ENCODE data around the gene SLC22A23.

The SLC22A23 gene, protein sequence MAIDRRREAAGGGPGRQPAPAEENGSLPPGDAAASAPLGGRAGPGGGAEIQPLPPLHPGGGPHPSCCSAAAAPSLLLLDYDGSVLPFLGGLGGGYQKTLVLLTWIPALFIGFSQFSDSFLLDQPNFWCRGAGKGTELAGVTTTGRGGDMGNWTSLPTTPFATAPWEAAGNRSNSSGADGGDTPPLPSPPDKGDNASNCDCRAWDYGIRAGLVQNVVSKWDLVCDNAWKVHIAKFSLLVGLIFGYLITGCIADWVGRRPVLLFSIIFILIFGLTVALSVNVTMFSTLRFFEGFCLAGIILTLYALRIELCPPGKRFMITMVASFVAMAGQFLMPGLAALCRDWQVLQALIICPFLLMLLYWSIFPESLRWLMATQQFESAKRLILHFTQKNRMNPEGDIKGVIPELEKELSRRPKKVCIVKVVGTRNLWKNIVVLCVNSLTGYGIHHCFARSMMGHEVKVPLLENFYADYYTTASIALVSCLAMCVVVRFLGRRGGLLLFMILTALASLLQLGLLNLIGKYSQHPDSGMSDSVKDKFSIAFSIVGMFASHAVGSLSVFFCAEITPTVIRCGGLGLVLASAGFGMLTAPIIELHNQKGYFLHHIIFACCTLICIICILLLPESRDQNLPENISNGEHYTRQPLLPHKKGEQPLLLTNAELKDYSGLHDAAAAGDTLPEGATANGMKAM

DNA sequence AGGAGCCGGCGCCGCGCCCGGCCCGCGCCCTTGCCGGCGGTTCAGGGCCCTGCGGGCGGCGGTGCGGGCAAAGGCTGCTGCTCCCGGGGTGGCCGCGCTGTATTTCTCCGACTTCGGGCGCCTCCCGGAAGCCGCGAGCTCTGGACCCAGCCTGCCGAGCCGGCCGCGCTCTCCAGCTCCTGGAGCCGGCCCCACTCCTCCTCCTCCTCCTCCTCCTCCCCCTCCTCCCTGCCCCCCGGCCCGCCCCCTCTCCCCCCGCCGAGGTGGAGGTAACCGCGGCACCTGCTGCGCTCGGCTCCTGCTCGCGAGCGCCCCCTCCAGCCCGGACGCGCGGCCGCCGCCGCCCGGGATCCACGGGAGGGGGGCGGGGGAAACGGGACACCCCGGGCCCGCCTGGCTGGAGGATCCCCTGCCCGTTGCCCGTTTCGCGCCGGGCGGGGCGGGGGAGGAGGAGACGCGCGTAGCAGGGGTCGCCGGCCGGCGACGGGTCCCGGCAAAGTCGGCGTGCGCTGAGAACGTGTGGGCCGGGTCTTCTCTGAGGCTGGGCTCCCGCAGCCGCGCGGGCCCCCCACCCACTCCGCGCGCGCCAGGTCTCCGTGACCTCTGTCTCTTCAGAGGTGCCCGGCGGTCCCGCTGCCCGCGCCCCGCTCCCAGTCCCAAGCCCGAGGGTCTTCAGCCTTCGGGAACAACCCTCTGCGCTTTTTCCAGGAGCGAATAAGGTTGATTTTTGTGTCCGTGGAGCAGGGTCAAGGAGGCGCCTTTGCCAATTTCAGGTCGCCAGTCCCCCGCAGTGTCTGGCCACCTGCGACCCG, at the start of gene SLC22A23:
Gene SLC22A23 (minus strand): TSS at position 153 of the 812 bp plus-strand sequence. CDS start 491 bp downstream, outside the sequence.
- Histone ChIP-seq H3K36me3 (no peaks in the 10 kb centered on the region), H3K4me1 (peaks cover 12 to 27% (median 21%) of the 10 kb centered on the region in 10 experiments; a peak in 19 of 20 replicates), H3K4me2 (peak within 1 kb of the TSS; percentile 98 to 100 (median 99)), H3K9me3 (replicated peaks in 1 of 11) (no peaks in the 10 kb centered on the region), H3K4me3 (peak within 1 kb of the TSS; percentile 71 to 82 (median 75)), H3K9ac (peak within 1 kb of the TSS; percentile 39 to 87 (median 70); a peak in 21 of 22 replicates), H3K27me3 (peaks cover 54 to 75% (median 70%) of the 10 kb centered on the region in 11 experiments), H3K27ac (peak within 1 kb of the TSS in 3 of 11 experiments; percentile 26 to 70 (median 59); a peak in 6 of 22 replicates), H4K20me1 (peaks cover 0 to 29% (median 23%) of the 10 kb centered on the region in 11 experiments; a peak in 18 of 22 replicates)
- no peak for TF ChIP-seq Cebpa-rat (IDR thresholded peaks at IDR 0.05)

DNA sequence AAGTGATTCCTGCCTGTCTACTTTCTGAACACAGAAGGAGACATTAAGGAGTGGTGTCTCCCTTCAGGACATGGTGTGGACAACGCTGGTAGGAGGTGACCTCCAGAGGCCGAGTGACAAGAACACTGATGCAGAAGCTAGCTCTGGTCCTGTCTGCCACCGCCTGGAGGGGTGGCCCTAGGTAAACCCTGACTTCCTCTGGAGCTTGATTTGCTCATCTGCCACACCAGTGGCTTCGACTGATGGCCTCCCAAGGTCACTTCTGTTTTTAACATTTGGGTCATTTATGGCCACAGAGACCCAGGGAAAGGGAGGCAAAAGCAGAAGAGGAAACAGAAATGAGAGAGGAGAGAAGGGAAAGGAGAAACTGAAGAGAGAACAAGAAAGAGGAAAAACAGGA, 49.4 kb upstream of the SLC22A23 start:
- H3K27me3 ChIP-seq, result no peaks in the 10 kb centered on the region
- no peak overlapping the region for H3K4me3 ChIP-seq
- peaks cover 0 to 63% (median 4%) of the 10 kb centered on the region in 10 experiments; a peak in 10 of 20 replicates for H3K4me1 ChIP-seq
- peak overlapping the region in 3 of 11 experiments; percentile 4 to 28 (median 17); a peak in 2 of 22 replicates for H3K27ac ChIP-seq
- no peaks in the 10 kb centered on the region for H4K20me1 ChIP-seq
- H3K9ac ChIP-seq, result no peak overlapping the region
- H3K9me3 ChIP-seq (replicated peaks in 1 of 11), result peaks cover 0 to 6% (median 0%) of the 10 kb centered on the region in 11 experiments; a peak in 1 of 22 replicates
- H3K4me2 ChIP-seq, result peak overlapping the region in 4 of 11 experiments; percentile 16 to 87 (median 74); a peak in 7 of 22 replicates
- no peaks in the 10 kb centered on the region for H3K36me3 ChIP-seq
- no peak for TF ChIP-seq Cebpa-rat (IDR thresholded peaks at IDR 0.05)

DNA sequence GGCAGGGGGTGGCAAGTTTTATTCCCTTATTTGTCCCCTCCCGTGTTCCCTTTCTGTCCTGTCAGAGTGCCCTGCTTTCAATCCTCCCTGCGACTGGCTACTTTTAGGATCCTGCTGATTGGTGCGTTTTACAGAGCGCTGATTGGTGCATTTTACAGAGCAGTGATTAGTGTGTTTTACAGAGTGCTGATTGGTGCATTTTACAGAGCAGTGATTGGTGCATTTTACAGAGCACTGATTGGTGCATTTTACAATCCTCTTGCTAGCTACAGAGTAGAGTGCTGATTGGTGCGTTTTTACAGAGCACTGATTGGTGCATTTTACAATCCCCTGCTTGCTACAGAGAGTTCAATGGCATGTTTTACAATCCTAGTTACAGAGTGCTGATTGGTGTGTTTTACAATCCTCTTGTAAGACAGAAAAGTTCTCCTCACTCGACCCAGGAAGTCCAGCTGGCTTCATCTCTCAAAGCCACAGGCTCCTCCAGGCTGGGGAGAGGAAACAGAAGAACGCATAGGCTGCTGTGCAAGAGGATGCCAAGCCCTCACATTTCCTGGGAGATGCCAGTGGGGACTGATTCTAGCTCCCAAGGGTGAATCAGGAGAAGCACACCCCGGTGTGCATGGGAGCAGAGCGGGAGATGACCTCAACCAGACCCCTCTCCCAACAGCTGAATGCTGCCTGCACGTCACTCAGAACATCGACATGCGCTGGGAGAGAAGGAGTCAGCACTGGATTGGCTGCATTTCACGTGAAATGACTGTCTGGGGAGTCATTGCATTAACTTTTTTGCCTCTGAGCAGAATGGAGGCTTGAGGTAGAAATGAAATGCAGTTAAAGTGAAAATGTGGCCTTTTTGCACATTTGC, 48.3 kb upstream of the SLC22A23 start:
- Histone ChIP-seq H3K36me3 (no peaks in the 10 kb centered on the region), H3K4me2 (peak overlapping the region in 3 of 11 experiments; percentile 67 to 87 (median 81); a peak in 6 of 22 replicates), H4K20me1 (no peaks in the 10 kb centered on the region), H3K9me3 (replicated peaks in 1 of 11) (peaks cover 0 to 6% (median 0%) of the 10 kb centered on the region in 11 experiments; a peak in 1 of 22 replicates), H3K27ac (peak overlapping the region in 2 of 11 experiments; percentile 17 to 28; a peak in 1 of 22 replicates), H3K4me1 (peaks cover 0 to 73% (median 4%) of the 10 kb centered on the region in 10 experiments; a peak in 10 of 20 replicates), H3K27me3 (no peaks in the 10 kb centered on the region), H3K9ac (no peak overlapping the region), H3K4me3 (no peak overlapping the region)
- TF ChIP-seq Cebpa-rat (IDR thresholded peaks at IDR 0.05), result no peak

DNA sequence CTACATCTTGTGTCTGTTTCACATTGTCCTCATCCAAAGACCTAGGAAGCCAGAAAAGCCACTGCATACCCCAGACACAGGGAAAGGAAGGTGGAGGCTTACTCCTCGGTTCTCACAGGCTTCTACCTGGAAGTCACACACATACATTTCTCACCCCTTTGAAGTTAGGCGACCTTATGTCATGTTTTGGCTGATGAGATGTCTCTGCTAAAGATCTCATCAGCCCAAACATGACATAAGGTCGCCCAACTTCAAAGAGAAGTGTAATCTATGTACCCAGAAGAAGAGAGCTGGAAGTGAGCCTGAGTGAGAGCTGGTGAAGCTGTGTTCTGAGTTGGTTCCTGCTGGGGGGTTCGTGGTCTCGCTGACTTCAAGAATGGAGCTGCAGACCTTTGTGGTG, 47.5 kb upstream of the SLC22A23 start:
- Histone ChIP-seq H4K20me1 (no peaks in the 10 kb centered on the region), H3K27ac (no peak overlapping the region), H3K27me3 (no peaks in the 10 kb centered on the region), H3K36me3 (no peaks in the 10 kb centered on the region), H3K9me3 (replicated peaks in 1 of 11) (peaks cover 0 to 6% (median 0%) of the 10 kb centered on the region in 11 experiments; a peak in 1 of 22 replicates), H3K9ac (no peak overlapping the region), H3K4me1 (peaks cover 0 to 73% (median 4%) of the 10 kb centered on the region in 10 experiments; a peak in 10 of 20 replicates), H3K4me3 (no peak overlapping the region), H3K4me2 (peak overlapping the region in 1 of 11 experiments; percentile 33; a peak in 1 of 22 replicates)
- TF ChIP-seq Cebpa-rat (IDR thresholded peaks at IDR 0.05), result no peak

DNA sequence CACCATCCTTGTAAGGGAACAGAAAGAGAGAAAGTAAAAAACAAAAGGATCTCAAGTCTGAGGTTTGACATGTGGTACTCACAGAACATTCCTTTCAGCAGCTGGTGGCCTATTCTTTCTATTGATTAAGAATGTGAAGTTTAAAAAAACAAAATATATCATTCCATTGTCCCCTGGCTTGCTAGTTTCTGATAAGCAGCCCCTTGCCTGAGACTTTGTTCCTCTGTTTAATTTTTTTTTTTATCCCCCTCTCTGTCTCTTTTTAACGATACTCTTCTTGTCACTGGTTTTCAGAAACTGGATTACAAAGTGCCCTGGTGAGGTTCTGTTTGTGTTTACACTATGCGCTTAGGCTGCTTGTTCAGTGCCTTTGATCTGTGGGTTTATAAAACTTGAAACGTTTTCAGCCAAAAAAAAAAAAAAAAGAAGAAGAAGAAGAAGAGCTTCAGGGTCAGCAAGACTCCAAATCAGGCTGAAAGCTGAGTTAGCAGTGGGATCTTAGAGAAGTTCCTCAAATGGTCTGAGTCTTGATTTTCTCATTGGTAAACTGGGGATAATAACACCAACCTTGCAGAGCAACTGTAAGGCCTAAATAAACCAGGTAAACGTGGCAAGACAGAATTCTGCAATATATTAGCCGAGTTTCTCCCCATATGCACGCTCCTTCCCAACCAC, 45.1 kb upstream of the SLC22A23 start:
- no peak overlapping the region for H3K4me3 ChIP-seq
- no peaks in the 10 kb centered on the region for H4K20me1 ChIP-seq
- peak overlapping the region in 2 of 11 experiments; percentile 19 to 53; a peak in 3 of 22 replicates for H3K9ac ChIP-seq
- H3K27ac ChIP-seq, result peak overlapping the region in 3 of 11 experiments; percentile 21 to 48 (median 48); a peak in 5 of 22 replicates
- TF ChIP-seq Cebpa-rat (IDR thresholded peaks at IDR 0.05), result no peak
- H3K4me2 ChIP-seq, result peak overlapping the region in 3 of 11 experiments; percentile 54 to 80 (median 79); a peak in 6 of 22 replicates
- no peaks in the 10 kb centered on the region for H3K27me3 ChIP-seq
- peaks cover 0 to 6% (median 0%) of the 10 kb centered on the region in 11 experiments; a peak in 1 of 22 replicates for H3K9me3 ChIP-seq (replicated peaks in 1 of 11)
- H3K36me3 ChIP-seq, result no peaks in the 10 kb centered on the region
- H3K4me1 ChIP-seq, result peaks cover 0 to 62% (median 2%) of the 10 kb centered on the region in 10 experiments; a peak in 10 of 20 replicates

DNA sequence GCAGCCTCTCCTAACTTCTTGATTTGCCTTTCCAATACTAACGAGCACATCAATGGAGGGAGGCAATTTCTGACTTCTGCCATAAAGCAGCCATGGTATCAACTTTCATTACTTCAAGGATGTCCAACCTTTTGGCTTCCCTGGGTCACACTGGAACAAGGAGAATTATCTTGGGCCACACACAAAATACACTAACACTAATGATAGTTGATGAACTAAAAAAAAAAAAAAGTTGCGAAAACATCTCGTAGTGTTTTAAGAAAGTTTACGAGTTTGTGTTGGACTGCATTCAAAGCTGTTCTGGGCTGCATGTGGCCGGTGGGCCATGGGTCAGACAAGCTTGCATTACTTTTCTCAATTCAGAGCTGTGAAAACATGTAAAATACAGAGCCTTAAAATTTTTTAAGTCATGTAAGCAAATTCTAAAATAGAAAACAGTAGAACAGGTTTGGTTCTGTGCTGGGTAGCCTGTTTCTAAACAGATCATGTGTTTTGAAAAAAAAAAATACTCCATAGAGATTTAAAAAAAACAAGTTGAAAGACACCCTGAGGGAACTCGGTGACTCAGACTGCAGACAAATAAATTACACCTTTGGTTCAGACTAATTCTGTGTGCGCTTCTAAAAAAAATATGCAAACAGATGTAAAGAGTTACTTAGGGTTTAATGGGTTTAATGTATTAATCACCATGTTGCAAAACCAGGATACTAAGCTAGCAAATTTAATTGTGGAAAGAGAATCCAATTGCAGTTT, 43.6 kb upstream of the SLC22A23 start:
- H3K27me3 ChIP-seq, result no peaks in the 10 kb centered on the region
- no peak overlapping the region for H3K27ac ChIP-seq
- no peak for TF ChIP-seq Cebpa-rat (IDR thresholded peaks at IDR 0.05)
- H3K4me1 ChIP-seq, result peaks cover 0 to 47% (median 0%) of the 10 kb centered on the region in 10 experiments; a peak in 6 of 20 replicates
- no peaks in the 10 kb centered on the region for H4K20me1 ChIP-seq
- no peaks in the 10 kb centered on the region for H3K36me3 ChIP-seq
- H3K9ac ChIP-seq, result no peak overlapping the region
- peaks cover 0 to 6% (median 0%) of the 10 kb centered on the region in 11 experiments; a peak in 1 of 22 replicates for H3K9me3 ChIP-seq (replicated peaks in 1 of 11)
- H3K4me3 ChIP-seq, result no peak overlapping the region
- peak overlapping the region in 2 of 11 experiments; percentile 12 to 79; a peak in 3 of 22 replicates for H3K4me2 ChIP-seq

DNA sequence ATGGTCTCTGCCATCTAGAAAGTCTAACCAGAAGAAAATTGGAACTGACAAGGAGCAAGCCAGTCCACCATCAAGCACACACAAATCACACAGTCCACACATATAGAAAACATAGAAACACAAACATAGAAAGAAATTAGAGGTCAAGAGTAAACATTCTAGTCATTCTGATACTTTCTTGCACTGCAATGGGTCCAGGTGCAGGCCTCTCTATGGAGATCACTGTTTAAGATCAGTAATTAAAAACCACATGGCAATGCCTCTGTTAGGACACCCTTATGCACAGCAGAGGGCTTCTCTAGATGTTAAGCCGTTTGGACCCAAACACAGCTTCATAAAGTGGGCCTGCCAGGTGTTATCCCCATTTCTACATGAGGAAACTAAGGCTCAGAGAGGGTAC, 42.8 kb upstream of the SLC22A23 start:
- peaks cover 0 to 41% (median 0%) of the 10 kb centered on the region in 10 experiments; a peak in 6 of 20 replicates for H3K4me1 ChIP-seq
- no peak overlapping the region for H3K27ac ChIP-seq
- H3K4me3 ChIP-seq, result no peak overlapping the region
- no peak overlapping the region for H3K4me2 ChIP-seq
- no peak overlapping the region for H3K9ac ChIP-seq
- no peaks in the 10 kb centered on the region for H3K27me3 ChIP-seq
- H3K9me3 ChIP-seq (replicated peaks in 1 of 11), result no peaks in the 10 kb centered on the region
- H3K36me3 ChIP-seq, result no peaks in the 10 kb centered on the region
- H4K20me1 ChIP-seq, result no peaks in the 10 kb centered on the region
- no peak for TF ChIP-seq Cebpa-rat (IDR thresholded peaks at IDR 0.05)

Measured in BLaER1 treated with 17β-estradiol and CSF1 and Interleukin-3, amounts not matched to agents 10 nM and 100 nM (cell line).